Loucy (cell line): ENCODE results near the gene CD83.

Source experiments
- H2AFZ ChIP-seq: fragments of 200-600 bp; sonication (generic); 2 replicates; pipeline ENCODE4 v1.6.0; 2016; ENCODE audit warnings: antibody characterized with exemption, mild to moderate bottlenecking, low read length, moderate library complexity
- H3F3A ChIP-seq: fragments of 200-600 bp; 2 replicates; pipeline ENCODE4 v1.6.0; 2016; ENCODE audit warnings: antibody characterized with exemption, low read depth, mild to moderate bottlenecking
- H3K27me3 ChIP-seq: fragments of 200-600 bp; sonication (generic); 2 replicates; pipeline ENCODE4 v1.6.1; 2014; ENCODE audit warnings: low read length, mild to moderate bottlenecking; ENCODE audit not compliant: insufficient read depth, poor library complexity, severe bottlenecking
- H3K36me3 ChIP-seq: fragments of 200-600 bp; sonication (generic); 2 replicates; pipeline ENCODE4 v1.6.1; 2016; ENCODE audit warnings: low read length; ENCODE audit not compliant: insufficient read depth
- H3K4me1 ChIP-seq: fragments of 200-600 bp; sonication (generic); 2 replicates; pipeline ENCODE4 v1.5.1; 2014; ENCODE audit warnings: low read length, mild to moderate bottlenecking; ENCODE audit not compliant: insufficient read depth, poor library complexity, severe bottlenecking
- H3K4me2 ChIP-seq: fragments of 200-600 bp; sonication (generic); 2 replicates; pipeline ENCODE4 v1.6.0; 2014; ENCODE audit warnings: antibody characterized with exemption, low read length, low read depth, mild to moderate bottlenecking; ENCODE audit not compliant: poor library complexity, severe bottlenecking
- H3K4me3 ChIP-seq: fragments of 200-600 bp; sonication (generic); 2 replicates; pipeline ENCODE4 v1.5.1; 2014; ENCODE audit warnings: low read length, mild to moderate bottlenecking, mixed read lengths; ENCODE audit not compliant: poor library complexity, severe bottlenecking
- H3K79me2 ChIP-seq: fragments of 200-600 bp; sonication (generic); 2 replicates; pipeline ENCODE4 v1.6.1; 2014; ENCODE audit warnings: low read length; ENCODE audit not compliant: insufficient read depth
- H3K9ac ChIP-seq: fragments of 200-600 bp; sonication (generic); 2 replicates; pipeline ENCODE4 v1.6.0; 2014; ENCODE audit warnings: mild to moderate bottlenecking, low read depth, low read length, moderate library complexity; ENCODE audit not compliant: poor library complexity, severe bottlenecking
- H3K9me2 ChIP-seq: fragments of 200-600 bp; sonication (generic); replicated peaks from 2 replicates; pipeline ENCODE4 v1.6.1; 2016; ENCODE audit warnings: low read depth, low read length, mixed read lengths
- H3K9me3 ChIP-seq: fragments of 200-600 bp; sonication (generic); 2 replicates; pipeline ENCODE4 v1.6.1; 2014; ENCODE audit warnings: mild to moderate bottlenecking, antibody characterized with exemption, low read length, low read depth; ENCODE audit not compliant: insufficient read depth
- H4K20me1 ChIP-seq: fragments of 200-600 bp; sonication (generic); 2 replicates; pipeline ENCODE4 v1.6.0; 2014; ENCODE audit warnings: antibody characterized with exemption, low read length, mild to moderate bottlenecking; ENCODE audit not compliant: insufficient read depth, poor library complexity, severe bottlenecking
- CTCF ChIP-seq: fragments of 200-600 bp; sonication (generic); conservative IDR thresholded peaks from 2 replicates; pipeline ENCODE4 v1.5.1; 2014; ENCODE audit warnings: mild to moderate bottlenecking, antibody characterized with exemption, low read length
- EZH2phosphoT487 ChIP-seq: fragments of 200-600 bp; IDR thresholded peaks from 2 replicates; pipeline ENCODE4 v1.6.1; 2018; ENCODE audit warnings: antibody characterized with exemption, mild to moderate bottlenecking, moderate library complexity, borderline replicate concordance

CD83 gene

GRCh38 chr6:14107711-14108494 is 9.7 kb upstream of the CD83 start:
- no peak for TF ChIP-seq EZH2phosphoT487
- TF ChIP-seq CTCF = no peak
- no peak overlapping the region for H3K4me2 ChIP-seq
- H3K9me3 ChIP-seq = peaks cover 11% of the 10 kb centered on the region; the same call in 1 of the 2 replicates

GRCh38 chr6:14108571-14109410 is 8.8 kb upstream of the CD83 start:
- Histone ChIP-seq H3K9me3 (peaks cover 11% of the 10 kb centered on the region; the same call in 1 of the 2 replicates), H3K4me3 (no peak overlapping the region), H2AFZ (peak overlapping the region; percentile 26; the same call in 1 of the 2 replicates), H3K27me3 (peaks cover 7% of the 10 kb centered on the region), H3K4me2 (no peak overlapping the region), H4K20me1 (no peaks in the 10 kb centered on the region), H3K4me1 (peaks cover 8% of the 10 kb centered on the region), H3K79me2 (no peaks in the 10 kb centered on the region), H3K36me3 (no peaks in the 10 kb centered on the region), H3K9ac (no peak overlapping the region), H3F3A (no peaks in the 10 kb centered on the region), H3K9me2 (no peaks in the 10 kb centered on the region)
- TF ChIP-seq CTCF (no peak), EZH2phosphoT487 (no peak)

More at GRCh38 chr6:14107711-14108494, 9.7 kb upstream of the CD83 start:
- no peaks in the 10 kb centered on the region for H4K20me1 ChIP-seq
- H3K9me2 ChIP-seq = no peaks in the 10 kb centered on the region
- H3K27me3 ChIP-seq = peaks cover 7% of the 10 kb centered on the region
- peaks cover 8% of the 10 kb centered on the region for H3K4me1 ChIP-seq
- no peak overlapping the region for H3K4me3 ChIP-seq
- H2AFZ ChIP-seq = no peak overlapping the region
- no peaks in the 10 kb centered on the region for H3F3A ChIP-seq
- H3K9ac ChIP-seq = no peak overlapping the region
- no peaks in the 10 kb centered on the region for H3K36me3 ChIP-seq
- H3K79me2 ChIP-seq = no peaks in the 10 kb centered on the region

- no peaks in the 10 kb centered on the region for H3K79me2 ChIP-seq
- H3K27me3 ChIP-seq = peaks cover 7% of the 10 kb centered on the region
- H3F3A ChIP-seq = no peaks in the 10 kb centered on the region
- TF ChIP-seq EZH2phosphoT487 (no peak), CTCF (no peak)
- H3K9me2 ChIP-seq = no peaks in the 10 kb centered on the region
- peaks cover 11% of the 10 kb centered on the region; the same call in 1 of the 2 replicates for H3K9me3 ChIP-seq
- no peak overlapping the region for H3K9ac ChIP-seq
- no peaks in the 10 kb centered on the region for H4K20me1 ChIP-seq
- peaks cover 8% of the 10 kb centered on the region for H3K4me1 ChIP-seq
- H3K4me2 ChIP-seq = no peak overlapping the region
- H3K36me3 ChIP-seq = no peaks in the 10 kb centered on the region
- no peak overlapping the region for H3K4me3 ChIP-seq
- H2AFZ ChIP-seq = peak overlapping the region; percentile 26; the same call in 1 of the 2 replicates
Observed at GRCh38 chr6:14109411-14109826, 8.2 kb upstream of the CD83 start.
